Ishikawa (cell line): ENCODE measurements around the gene C1orf198.

Experiments used
- CEBPB ChIP-seq: IDR thresholded peaks from 2 replicates; pipeline ENCODE4 v1.6.1; 2012
- CREB1 ChIP-seq: IDR thresholded peaks from 2 replicates; pipeline ENCODE4 v1.6.1; 2012; ENCODE audit warnings: low read depth
- EP300 ChIP-seq: IDR thresholded peaks from 2 replicates; pipeline ENCODE4 v1.6.1; 2012; ENCODE audit warnings: borderline replicate concordance
- USF1 ChIP-seq: IDR thresholded peaks from 2 replicates; pipeline ENCODE4 v1.6.1; 2012
- TF ChIP-seq, protein P1 (sequence below): IDR thresholded peaks from 2 replicates; pipeline ENCODE4 v1.6.1; 2012; ENCODE audit warnings: low read depth, mild to moderate bottlenecking

DNA sequence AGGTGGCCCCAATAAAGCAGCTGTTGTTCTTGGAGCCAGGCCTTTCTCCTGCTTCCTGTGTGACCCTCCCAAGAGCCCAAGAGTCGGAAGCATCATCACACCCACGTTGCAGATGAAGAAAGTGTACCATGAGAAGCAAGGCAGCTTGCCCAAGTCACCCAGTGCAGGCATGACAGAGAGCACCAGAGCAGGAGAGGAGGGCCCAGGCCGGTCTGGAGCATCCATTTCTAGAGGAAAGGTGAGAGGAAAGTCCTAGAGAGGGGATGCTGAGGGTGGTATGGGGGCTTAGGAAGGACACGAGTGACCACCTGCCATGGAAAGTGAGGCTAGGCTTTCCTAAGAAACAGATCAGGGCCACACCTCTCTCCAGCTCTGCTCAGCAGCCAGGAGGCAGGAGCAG, 47.0 kb downstream of the C1orf198 start:
- TF ChIP-seq, protein P1, sequence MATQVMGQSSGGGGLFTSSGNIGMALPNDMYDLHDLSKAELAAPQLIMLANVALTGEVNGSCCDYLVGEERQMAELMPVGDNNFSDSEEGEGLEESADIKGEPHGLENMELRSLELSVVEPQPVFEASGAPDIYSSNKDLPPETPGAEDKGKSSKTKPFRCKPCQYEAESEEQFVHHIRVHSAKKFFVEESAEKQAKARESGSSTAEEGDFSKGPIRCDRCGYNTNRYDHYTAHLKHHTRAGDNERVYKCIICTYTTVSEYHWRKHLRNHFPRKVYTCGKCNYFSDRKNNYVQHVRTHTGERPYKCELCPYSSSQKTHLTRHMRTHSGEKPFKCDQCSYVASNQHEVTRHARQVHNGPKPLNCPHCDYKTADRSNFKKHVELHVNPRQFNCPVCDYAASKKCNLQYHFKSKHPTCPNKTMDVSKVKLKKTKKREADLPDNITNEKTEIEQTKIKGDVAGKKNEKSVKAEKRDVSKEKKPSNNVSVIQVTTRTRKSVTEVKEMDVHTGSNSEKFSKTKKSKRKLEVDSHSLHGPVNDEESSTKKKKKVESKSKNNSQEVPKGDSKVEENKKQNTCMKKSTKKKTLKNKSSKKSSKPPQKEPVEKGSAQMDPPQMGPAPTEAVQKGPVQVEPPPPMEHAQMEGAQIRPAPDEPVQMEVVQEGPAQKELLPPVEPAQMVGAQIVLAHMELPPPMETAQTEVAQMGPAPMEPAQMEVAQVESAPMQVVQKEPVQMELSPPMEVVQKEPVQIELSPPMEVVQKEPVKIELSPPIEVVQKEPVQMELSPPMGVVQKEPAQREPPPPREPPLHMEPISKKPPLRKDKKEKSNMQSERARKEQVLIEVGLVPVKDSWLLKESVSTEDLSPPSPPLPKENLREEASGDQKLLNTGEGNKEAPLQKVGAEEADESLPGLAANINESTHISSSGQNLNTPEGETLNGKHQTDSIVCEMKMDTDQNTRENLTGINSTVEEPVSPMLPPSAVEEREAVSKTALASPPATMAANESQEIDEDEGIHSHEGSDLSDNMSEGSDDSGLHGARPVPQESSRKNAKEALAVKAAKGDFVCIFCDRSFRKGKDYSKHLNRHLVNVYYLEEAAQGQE = no peak
- TF ChIP-seq USF1 (no peak), EP300 (no peak), CEBPB (no peak), CREB1 (no peak)
